Gastrocnemius medialis (tissue), 4 donors: Measurements from ENCODE around the gene HMGCS2.

ENCODE experiments used
- POLR2A ChIP-seq, 2 donors: fragments of 450-650 bp; IDR thresholded peaks; one replicate each; pipeline ENCODE4 v1.6.1; 2017; ENCODE audit warnings: antibody characterized with exemption in 2 of 2, mild to moderate bottlenecking in 2 of 2, moderate library complexity in 2 of 2
- TF ChIP-seq, protein P1 (sequence below), 5 experiments: fragments of 450-650 bp in 3 of 5; fragments of 200-600 bp in 2 of 5; sonication (generic) in 2 of 5; IDR thresholded peaks in 4 of 5; conservative IDR thresholded peaks in 1 of 5; 1 replicate in 4 of 5; 2 replicates in 1 of 5; pipeline ENCODE4 v1.5.1; 2016 to 2019; ENCODE audit warnings: antibody characterized with exemption in 5 of 5, mild to moderate bottlenecking in 3 of 5, moderate library complexity in 3 of 5

DNA sequence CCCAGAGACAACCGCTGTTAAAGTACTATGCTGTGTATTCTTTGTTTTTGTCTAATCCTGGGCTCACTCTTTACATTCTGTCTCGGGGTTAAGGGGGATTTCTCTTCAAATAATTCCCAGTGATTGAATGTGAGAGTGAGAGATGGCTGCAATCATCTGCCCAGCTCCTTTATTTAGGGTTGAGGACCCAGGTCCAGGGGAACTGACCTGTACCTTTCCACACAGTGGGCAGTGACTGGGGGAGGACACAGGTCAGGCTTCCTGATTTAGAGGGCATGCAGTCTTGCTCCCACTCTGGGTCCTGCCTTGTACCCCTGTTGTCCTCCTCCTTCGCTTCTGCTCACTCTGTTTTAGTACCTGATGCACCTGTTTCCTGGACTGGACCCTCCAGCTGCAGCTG lies 35.0 kb downstream of the HMGCS2 start:
- TF ChIP-seq, protein P1, sequence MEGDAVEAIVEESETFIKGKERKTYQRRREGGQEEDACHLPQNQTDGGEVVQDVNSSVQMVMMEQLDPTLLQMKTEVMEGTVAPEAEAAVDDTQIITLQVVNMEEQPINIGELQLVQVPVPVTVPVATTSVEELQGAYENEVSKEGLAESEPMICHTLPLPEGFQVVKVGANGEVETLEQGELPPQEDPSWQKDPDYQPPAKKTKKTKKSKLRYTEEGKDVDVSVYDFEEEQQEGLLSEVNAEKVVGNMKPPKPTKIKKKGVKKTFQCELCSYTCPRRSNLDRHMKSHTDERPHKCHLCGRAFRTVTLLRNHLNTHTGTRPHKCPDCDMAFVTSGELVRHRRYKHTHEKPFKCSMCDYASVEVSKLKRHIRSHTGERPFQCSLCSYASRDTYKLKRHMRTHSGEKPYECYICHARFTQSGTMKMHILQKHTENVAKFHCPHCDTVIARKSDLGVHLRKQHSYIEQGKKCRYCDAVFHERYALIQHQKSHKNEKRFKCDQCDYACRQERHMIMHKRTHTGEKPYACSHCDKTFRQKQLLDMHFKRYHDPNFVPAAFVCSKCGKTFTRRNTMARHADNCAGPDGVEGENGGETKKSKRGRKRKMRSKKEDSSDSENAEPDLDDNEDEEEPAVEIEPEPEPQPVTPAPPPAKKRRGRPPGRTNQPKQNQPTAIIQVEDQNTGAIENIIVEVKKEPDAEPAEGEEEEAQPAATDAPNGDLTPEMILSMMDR (IDR thresholded peaks at IDR 0.05 in 4 of 5, conservative IDR thresholded peaks at IDR 0.05 in 1 of 5), result no peak
- no peak for TF ChIP-seq POLR2A (IDR thresholded peaks at IDR 0.05)
